ENCODE results near the gene CCDC146.
"Not testable (repeated sequence)": the region's sequence is repeated elsewhere in the genome, so short reads cannot be mapped to it uniquely, and the experiment has no call there.

Gene CCDC146

GRCh38 chr7:77154917-77155464, 32.6 kb downstream of the CCDC146 start:
- not testable (repeated sequence) for DNase-seq

- DNase-seq = not testable (repeated sequence)
These were observed 33.4 kb downstream of the CCDC146 start for GRCh38 chr7:77155601-77156377.

GRCh38 chr7:77157034-77157433, 34.6 kb downstream of the CCDC146 start:
- DNase-seq = not testable (repeated sequence)

GRCh38 chr7:77157446-77157845, 35.0 kb downstream of the CCDC146 start:
- no peak for DNase-seq

- DNase-seq = not testable (repeated sequence)
These were observed 48.7 kb downstream of the CCDC146 start for GRCh38 chr7:77171073-77171472.

GRCh38 chr7:77172437-77173172, 50.2 kb downstream of the CCDC146 start:
- DNase-seq = not testable (repeated sequence)

- not testable (repeated sequence) for DNase-seq
These were observed 52.0 kb downstream of the CCDC146 start for GRCh38 chr7:77174418-77174817.

- DNase-seq = not testable (repeated sequence)
These were observed 52.9 kb downstream of the CCDC146 start for GRCh38 chr7:77175274-77175800.

GRCh38 chr7:77177321-77177904, 55.0 kb downstream of the CCDC146 start:
- not testable (repeated sequence) for DNase-seq

GRCh38 chr7:77178024-77178423, 55.6 kb downstream of the CCDC146 start:
- DNase-seq = not testable (repeated sequence)

GRCh38 chr7:77181015-77181595, 58.7 kb downstream of the CCDC146 start:
- no peak for DNase-seq

GRCh38 chr7:77181734-77182133, 59.3 kb downstream of the CCDC146 start:
- no peak for DNase-seq

GRCh38 chr7:77182261-77182660, 59.8 kb downstream of the CCDC146 start:
- no peak for DNase-seq

- no peak for DNase-seq
These were observed 62.0 kb downstream of the CCDC146 start for GRCh38 chr7:77184463-77184862.

- DNase-seq = no peak
These were observed 62.6 kb downstream of the CCDC146 start for GRCh38 chr7:77184990-77185389.

GRCh38 chr7:77185866-77186265, 63.5 kb downstream of the CCDC146 start:
- DNase-seq = no peak

GRCh38 chr7:77188731-77189437, 66.5 kb downstream of the CCDC146 start:
- DNase-seq = no peak

- DNase-seq = no peak
These were observed 74.7 kb downstream of the CCDC146 start for GRCh38 chr7:77197141-77197540.

- no peak for DNase-seq
These were observed 76.9 kb downstream of the CCDC146 start, which contains the start of gene FGL2 for GRCh38 chr7:77199013-77199966. TSS of gene FGL2 (minus strand) at chr7:77199819. CDS start at chr7:77199793, 26 bp downstream.

GRCh38 chr7:77200542-77200941, 78.1 kb downstream of the CCDC146 start:
- DNase-seq = no peak

GRCh38 chr7:77202481-77202976, 80.1 kb downstream of the CCDC146 start:
- DNase-seq = no peak

All from NCI-H1105 (cell line).